Cardiac fibroblast (primary cell): ENCODE results near the gene CCDC187.
"Not testable (repeated sequence)": the region's sequence is repeated elsewhere in the genome, so short reads cannot be mapped to it uniquely, and the experiment has no call there.

Source experiments
- DNase-seq, 2 donors: peaks; one replicate each; pipeline versions ENCODE4 v3.0.0 to v3.0.0-alpha.2; 2010; ENCODE audit warnings: low read depth in 2 of 2
- H3K4me3 ChIP-seq, 2 donors: replicated peaks in 1 of 2; 1 replicate in 1 of 2; 2 replicates in 1 of 2; pipeline ENCODE4 v1.5.1; 2011; ENCODE audit warnings: low read depth in 2 of 2, low read length in 2 of 2, mild to moderate bottlenecking in 2 of 2, moderate library complexity in 1 of 2
- TF ChIP-seq, protein P1 (sequence below): IDR thresholded peaks from one replicate; pipeline ENCODE4 v1.5.1; 2011; ENCODE audit warnings: low read depth, mild to moderate bottlenecking, low read length, inconsistent platforms

The CCDC187 gene

DNA sequence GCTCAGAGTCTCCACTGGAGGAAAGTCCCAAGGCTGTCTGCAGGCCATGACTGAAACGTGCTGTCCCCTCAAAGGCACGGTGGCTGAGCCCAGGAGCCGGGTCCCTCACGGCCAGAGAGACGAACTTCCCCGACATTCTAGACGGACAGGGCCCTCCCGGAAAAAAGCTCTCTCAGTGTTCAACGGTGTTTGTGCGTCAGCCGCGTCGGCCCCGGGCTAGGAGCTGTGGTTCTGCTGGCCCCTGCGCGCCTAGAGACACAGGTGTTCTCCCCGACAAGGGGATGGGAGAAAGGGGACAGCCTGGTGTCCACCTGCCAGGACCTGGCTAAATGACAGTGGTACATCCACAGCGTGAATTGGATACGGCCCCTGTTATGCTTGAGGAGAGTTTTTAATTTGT lies 17.7 kb upstream of the CCDC187 start:
- DNase-seq = no peak
- TF ChIP-seq, protein P1, sequence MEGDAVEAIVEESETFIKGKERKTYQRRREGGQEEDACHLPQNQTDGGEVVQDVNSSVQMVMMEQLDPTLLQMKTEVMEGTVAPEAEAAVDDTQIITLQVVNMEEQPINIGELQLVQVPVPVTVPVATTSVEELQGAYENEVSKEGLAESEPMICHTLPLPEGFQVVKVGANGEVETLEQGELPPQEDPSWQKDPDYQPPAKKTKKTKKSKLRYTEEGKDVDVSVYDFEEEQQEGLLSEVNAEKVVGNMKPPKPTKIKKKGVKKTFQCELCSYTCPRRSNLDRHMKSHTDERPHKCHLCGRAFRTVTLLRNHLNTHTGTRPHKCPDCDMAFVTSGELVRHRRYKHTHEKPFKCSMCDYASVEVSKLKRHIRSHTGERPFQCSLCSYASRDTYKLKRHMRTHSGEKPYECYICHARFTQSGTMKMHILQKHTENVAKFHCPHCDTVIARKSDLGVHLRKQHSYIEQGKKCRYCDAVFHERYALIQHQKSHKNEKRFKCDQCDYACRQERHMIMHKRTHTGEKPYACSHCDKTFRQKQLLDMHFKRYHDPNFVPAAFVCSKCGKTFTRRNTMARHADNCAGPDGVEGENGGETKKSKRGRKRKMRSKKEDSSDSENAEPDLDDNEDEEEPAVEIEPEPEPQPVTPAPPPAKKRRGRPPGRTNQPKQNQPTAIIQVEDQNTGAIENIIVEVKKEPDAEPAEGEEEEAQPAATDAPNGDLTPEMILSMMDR = no peak

DNA sequence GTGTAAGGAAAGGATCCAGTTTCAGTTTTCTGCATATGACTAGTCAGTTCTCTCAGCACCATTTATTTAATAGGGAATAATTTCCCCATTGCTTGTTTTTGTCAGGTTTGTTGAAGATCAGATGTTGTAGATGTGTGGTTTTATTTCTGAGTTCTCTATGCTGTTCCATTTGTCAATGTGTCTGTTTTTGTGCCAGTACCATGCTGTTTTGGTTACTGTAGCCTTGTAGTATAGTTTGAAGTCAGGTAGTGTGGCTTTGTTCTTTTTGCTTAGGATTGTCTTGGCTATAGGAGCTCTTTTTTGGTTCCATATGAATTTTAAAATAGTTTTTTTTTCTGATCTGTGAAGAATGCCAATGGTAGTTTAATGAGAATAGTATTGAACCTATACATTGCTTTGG lies 17.1 kb upstream of the CCDC187 start:
- H3K4me3 ChIP-seq, DNase-seq: not testable (repeated sequence)

More for the DNA sequence above, 17.7 kb upstream of the CCDC187 start:
- H3K4me3 ChIP-seq = no peak overlapping the region

DNA sequence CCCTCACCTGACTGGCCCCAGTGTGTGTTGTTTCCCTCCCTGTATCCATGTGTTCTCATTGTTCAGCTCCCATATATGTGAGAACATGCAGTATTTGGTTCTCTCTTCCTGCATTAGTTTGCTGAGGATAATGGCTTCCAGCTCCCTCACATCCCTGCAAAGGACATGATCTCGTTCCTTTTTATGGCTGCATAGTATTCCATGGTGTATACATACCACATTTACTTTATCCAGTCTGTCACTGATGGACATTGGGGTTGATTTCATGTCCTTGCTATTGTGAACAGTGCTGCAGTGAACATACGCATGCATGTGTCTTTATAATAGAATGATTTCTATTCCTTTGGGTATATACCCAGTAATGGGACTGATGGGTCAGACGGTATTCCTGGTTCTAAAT lies 16.1 kb upstream of the CCDC187 start:
- H3K4me3 ChIP-seq, DNase-seq: not testable (repeated sequence)

DNA sequence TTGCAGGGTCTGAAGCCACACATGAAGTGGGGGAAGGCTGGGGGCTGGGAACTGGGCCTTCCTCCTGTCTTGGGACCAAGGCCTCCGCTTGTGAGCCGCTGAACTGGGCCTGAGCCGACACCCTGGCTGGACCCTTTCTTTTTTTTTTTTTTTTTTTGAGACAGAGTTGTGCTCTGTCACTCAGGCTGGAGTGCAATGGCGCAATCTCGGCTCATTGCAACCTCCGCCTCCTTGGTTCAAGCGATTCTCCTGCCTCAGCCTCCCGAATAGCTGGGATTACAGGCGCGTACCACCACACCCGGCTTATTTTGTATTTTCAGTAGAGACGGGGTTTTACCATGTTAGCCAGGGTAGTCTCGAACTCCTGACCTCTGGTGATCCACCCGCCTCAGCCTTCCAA lies 15.3 kb upstream of the CCDC187 start:
- H3K4me3 ChIP-seq, DNase-seq: not testable (repeated sequence)

DNA sequence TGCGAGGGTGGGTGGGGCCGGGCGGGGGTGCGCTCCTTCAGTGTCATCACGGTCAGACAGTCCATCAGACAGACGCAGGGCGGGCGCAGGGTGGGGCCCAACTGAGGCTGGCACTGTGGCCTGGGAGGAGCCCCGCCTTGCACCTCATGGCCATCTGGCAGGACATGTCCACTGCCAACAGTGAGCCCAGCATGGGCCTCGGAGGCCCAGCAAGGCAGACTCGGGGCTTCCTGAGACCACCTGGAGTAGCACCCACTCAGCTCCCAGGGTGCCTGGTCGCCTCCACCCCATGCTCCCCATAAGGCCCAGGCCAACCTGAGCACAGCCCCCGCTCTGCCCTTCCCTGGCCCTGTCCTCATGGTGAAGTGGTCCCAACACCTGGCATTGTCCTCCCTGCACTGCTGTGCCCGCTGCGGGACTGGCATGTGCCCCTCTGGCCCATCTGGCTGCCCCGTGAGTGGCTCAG lies 14.9 kb upstream of the CCDC187 start:
- H3K4me3 ChIP-seq = no peak overlapping the region
- DNase-seq = no peak

DNA sequence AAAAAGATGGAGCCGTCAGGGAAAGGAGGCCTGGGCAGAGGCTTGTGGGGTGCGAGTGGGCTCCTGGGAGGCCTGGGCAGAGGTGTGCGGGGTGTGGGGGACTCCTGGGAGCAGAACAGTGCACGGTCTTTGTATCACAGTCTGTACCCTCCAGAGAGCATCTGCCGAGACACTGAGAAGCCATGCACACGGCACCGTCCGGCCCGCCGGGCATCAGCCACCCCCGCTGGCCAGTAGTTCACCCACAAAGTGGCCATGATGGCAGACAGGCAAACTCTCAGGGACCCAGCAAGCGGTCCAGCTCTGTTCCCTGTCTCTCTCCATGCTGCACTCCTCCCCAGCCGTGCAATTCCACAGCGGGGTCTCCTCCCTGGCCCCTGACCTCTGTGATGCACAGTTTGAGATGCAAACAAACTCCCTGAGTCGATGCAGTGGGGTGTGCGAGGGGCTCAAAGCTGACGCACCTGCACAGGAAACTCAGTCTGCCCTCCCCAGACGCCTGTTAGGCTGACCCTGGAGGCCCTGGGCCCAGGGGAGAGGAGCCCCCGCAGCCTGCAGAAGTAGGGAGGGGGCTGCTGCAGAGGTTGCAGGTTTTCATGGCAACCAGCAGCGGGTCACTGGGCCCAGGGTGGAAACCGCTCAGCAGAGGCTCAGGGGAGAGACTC lies 14.3 kb upstream of the CCDC187 start:
- H3K4me3 ChIP-seq = no peak overlapping the region
- DNase-seq = no peak
- TF ChIP-seq, protein P1 = no peak

More for the DNA sequence above, 14.9 kb upstream of the CCDC187 start:
- TF ChIP-seq, protein P1 = no peak

DNA sequence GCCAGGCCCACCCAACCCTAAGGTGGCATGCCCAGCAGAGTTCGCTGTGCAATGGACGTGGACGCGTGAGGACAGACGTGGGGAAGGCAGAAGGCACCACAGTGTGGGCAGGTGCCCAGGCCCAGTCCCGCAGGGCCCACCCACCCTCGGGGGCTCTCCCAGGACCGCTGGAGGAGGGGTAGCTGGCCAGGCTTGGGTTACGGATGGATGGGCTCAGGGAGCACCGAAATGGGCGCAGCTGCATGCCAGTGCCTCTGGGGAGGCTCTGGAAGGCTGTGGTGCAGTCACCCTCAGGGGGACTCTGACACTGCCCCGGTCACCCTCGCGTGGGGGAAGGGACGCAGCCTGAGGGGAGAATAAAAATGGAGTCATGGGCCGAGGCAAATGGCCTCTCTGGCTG lies 13.8 kb upstream of the CCDC187 start:
- DNase-seq = no peak
- TF ChIP-seq, protein P1 = no peak
- no peak overlapping the region for H3K4me3 ChIP-seq

DNA sequence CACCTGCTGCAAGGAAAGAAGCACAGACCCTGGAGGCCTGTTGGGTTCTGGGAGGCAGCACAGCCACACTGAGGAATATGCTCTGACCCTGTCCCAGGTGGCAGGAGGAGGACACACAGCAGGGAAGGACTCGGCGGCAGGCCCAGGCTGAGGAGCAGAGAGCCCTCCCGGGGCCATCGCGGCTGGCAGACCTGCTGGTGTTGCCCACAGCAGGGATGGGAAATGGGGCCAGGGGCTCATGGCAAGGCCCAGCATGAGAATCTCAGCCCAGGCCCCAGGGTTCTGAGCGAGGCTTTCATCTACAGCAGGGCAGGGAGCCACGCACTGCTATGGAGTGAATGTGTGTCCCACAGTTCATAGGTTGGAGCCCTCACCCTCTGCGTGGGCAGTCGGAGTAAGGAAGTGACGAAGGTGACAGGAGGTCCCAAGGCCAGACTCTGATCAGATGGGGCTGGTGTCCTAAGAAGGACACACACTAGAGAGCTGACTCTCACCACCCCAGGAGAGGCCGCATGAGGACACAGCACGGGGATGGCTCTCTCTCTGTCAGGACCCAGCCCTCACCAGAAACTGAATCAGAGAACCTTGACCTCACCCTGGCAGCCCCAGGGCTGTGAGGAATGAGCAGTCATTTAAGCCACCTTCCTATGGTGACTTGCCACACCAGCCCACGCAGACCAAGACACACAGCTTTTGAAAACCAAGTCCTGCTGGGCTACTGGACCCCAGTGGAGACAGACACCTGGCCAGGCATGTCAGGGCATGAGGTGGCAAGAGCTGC lies 13.2 kb upstream of the CCDC187 start:
- TF ChIP-seq, protein P1 = no peak
- H3K4me3 ChIP-seq = no peak overlapping the region
- DNase-seq = no peak
